Duodenal mucosa (tissue), 2 donors: ENCODE measurements around the gene SNX24.

ENCODE experiments used
- H3K27ac ChIP-seq: one replicate; pipeline ENCODE4 v1.7.0; 2013; ENCODE audit warnings: low read depth, low read length
- H3K27me3 ChIP-seq, 2 donors: one replicate each; pipeline ENCODE4 v1.7.0; 2013; ENCODE audit warnings: low read length in 2 of 2, control low read depth in 1 of 2; ENCODE audit not compliant: insufficient read depth in 2 of 2, control insufficient read depth in 1 of 2
- H3K36me3 ChIP-seq, 2 donors: one replicate each; pipeline ENCODE4 v1.7.0; 2013; ENCODE audit warnings: low read length in 2 of 2, control low read depth in 1 of 2; ENCODE audit not compliant: insufficient read depth in 2 of 2, control insufficient read depth in 1 of 2
- H3K4me1 ChIP-seq, 2 donors: one replicate each; pipeline ENCODE4 v1.7.0; 2013; ENCODE audit warnings: low read length in 2 of 2, control low read depth in 1 of 2; ENCODE audit not compliant: insufficient read depth in 2 of 2, control insufficient read depth in 1 of 2
- H3K4me3 ChIP-seq, 2 donors: one replicate each; pipeline ENCODE4 v1.7.0; 2013; ENCODE audit warnings: low read length in 2 of 2, low read depth in 1 of 2
- H3K9ac ChIP-seq, 2 donors: one replicate each; pipeline ENCODE4 v1.7.0; 2013; ENCODE audit warnings: low read length in 2 of 2, low read depth in 1 of 2
- H3K9me3 ChIP-seq, 2 donors: one replicate each; pipeline ENCODE4 v1.7.0; 2013; ENCODE audit warnings: low read length in 2 of 2, control low read depth in 1 of 2; ENCODE audit not compliant: control insufficient read depth in 1 of 2

Gene SNX24

GRCh38 chr5:122864842-122865241 is 19.4 kb downstream of the SNX24 start:
- Histone ChIP-seq H3K9me3 (no peaks in the 10 kb centered on the region), H3K4me1 (no peaks in the 10 kb centered on the region), H3K9ac (no peak overlapping the region), H3K4me3 (no peak overlapping the region), H3K36me3 (no peaks in the 10 kb centered on the region), H3K27me3 (no peaks in the 10 kb centered on the region), H3K27ac (no peak overlapping the region)

GRCh38 chr5:122870219-122870856 is 24.9 kb downstream of the SNX24 start:
- Histone ChIP-seq H3K9ac (no peak overlapping the region), H3K9me3 (no peaks in the 10 kb centered on the region), H3K4me1 (no peaks in the 10 kb centered on the region), H3K4me3 (no peak overlapping the region), H3K36me3 (no peaks in the 10 kb centered on the region), H3K27ac (no peak overlapping the region), H3K27me3 (no peaks in the 10 kb centered on the region)

GRCh38 chr5:122871661-122872060 is 26.2 kb downstream of the SNX24 start:
- H3K4me1 ChIP-seq: no peaks in the 10 kb centered on the region
- H3K9ac ChIP-seq: no peak overlapping the region
- H3K9me3 ChIP-seq: no peaks in the 10 kb centered on the region
- H3K27ac ChIP-seq: no peak overlapping the region
- H3K27me3 ChIP-seq: no peaks in the 10 kb centered on the region
- no peaks in the 10 kb centered on the region for H3K36me3 ChIP-seq
- no peak overlapping the region for H3K4me3 ChIP-seq

GRCh38 chr5:122874179-122874875 is 28.9 kb downstream of the SNX24 start:
- no peak overlapping the region for H3K27ac ChIP-seq
- H3K27me3 ChIP-seq: no peaks in the 10 kb centered on the region

GRCh38 chr5:122877518-122877917 is 32.1 kb downstream of the SNX24 start:
- no peaks in the 10 kb centered on the region for H3K9me3 ChIP-seq
- no peak overlapping the region for H3K4me3 ChIP-seq
- no peaks in the 10 kb centered on the region for H3K27me3 ChIP-seq
- H3K9ac ChIP-seq: no peak overlapping the region
- H3K36me3 ChIP-seq: no peaks in the 10 kb centered on the region
- no peak overlapping the region for H3K27ac ChIP-seq
- no peaks in the 10 kb centered on the region for H3K4me1 ChIP-seq

More at GRCh38 chr5:122874179-122874875, 28.9 kb downstream of the SNX24 start:
- Histone ChIP-seq H3K9ac (no peak overlapping the region), H3K4me3 (no peak overlapping the region), H3K4me1 (no peaks in the 10 kb centered on the region), H3K9me3 (no peaks in the 10 kb centered on the region), H3K36me3 (no peaks in the 10 kb centered on the region)

- Histone ChIP-seq H3K4me1 (no peaks in the 10 kb centered on the region), H3K9ac (no peak overlapping the region), H3K4me3 (no peak overlapping the region), H3K36me3 (no peaks in the 10 kb centered on the region), H3K27me3 (no peaks in the 10 kb centered on the region), H3K27ac (no peak overlapping the region), H3K9me3 (no peaks in the 10 kb centered on the region)
Observed at GRCh38 chr5:122879076-122879475, 33.7 kb downstream of the SNX24 start.

- no peaks in the 10 kb centered on the region for H3K9me3 ChIP-seq
- no peaks in the 10 kb centered on the region for H3K36me3 ChIP-seq
- H3K9ac ChIP-seq: no peak overlapping the region
- H3K27me3 ChIP-seq: no peaks in the 10 kb centered on the region
- H3K4me1 ChIP-seq: no peaks in the 10 kb centered on the region
- H3K4me3 ChIP-seq: no peak overlapping the region
- no peak overlapping the region for H3K27ac ChIP-seq
Observed at GRCh38 chr5:122880170-122880689, 34.8 kb downstream of the SNX24 start.

- Histone ChIP-seq H3K9me3 (no peaks in the 10 kb centered on the region), H3K27me3 (no peaks in the 10 kb centered on the region), H3K4me3 (no peak overlapping the region), H3K27ac (no peak overlapping the region), H3K4me1 (no peaks in the 10 kb centered on the region), H3K36me3 (no peaks in the 10 kb centered on the region), H3K9ac (no peak overlapping the region)
Observed at GRCh38 chr5:122880749-122881148, 35.3 kb downstream of the SNX24 start.

- H3K36me3 ChIP-seq: no peaks in the 10 kb centered on the region
- H3K27me3 ChIP-seq: no peaks in the 10 kb centered on the region
- H3K9me3 ChIP-seq: no peaks in the 10 kb centered on the region
- no peak overlapping the region for H3K27ac ChIP-seq
- H3K9ac ChIP-seq: no peak overlapping the region
- no peak overlapping the region for H3K4me3 ChIP-seq
- no peaks in the 10 kb centered on the region for H3K4me1 ChIP-seq
Observed at GRCh38 chr5:122882831-122883230, 37.4 kb downstream of the SNX24 start.

GRCh38 chr5:122885045-122885517 is 39.7 kb downstream of the SNX24 start:
- Histone ChIP-seq H3K4me1 (no peaks in the 10 kb centered on the region), H3K4me3 (no peak overlapping the region), H3K27me3 (no peaks in the 10 kb centered on the region), H3K27ac (no peak overlapping the region), H3K36me3 (no peaks in the 10 kb centered on the region), H3K9me3 (no peaks in the 10 kb centered on the region), H3K9ac (no peak overlapping the region)
